RWPE1 (cell line): ENCODE results near the gene GPATCH4.
A peak's percentile ranks its signal among the peaks of the same experiment; 100 is the strongest.

Source experiments
- CTCF ChIA-PET: fragments of 350-600 bp; sonication (Branson Sonifier 250); formaldehyde crosslinking; extraction: SDS; loops from one replicate; lab custom pipeline; 2021; lab: Yijun Ruan, JAX
- POLR2A ChIA-PET: fragments of 400-600 bp; formaldehyde crosslinking; extraction: SDS; loops from one replicate; lab custom pipeline; 2020; ENCODE audit warnings: antibody characterized with exemption; ENCODE audit not compliant: low non-redundant PET; lab: Yijun Ruan, JAX
- DNase-seq: peaks from one replicate; pipeline ENCODE4 v3.0.0; 2012; ENCODE audit warnings: low spot score
- H3K27ac ChIP-seq: fragments of 450-650 bp; 2 replicates; pipeline ENCODE4 v1.5.1; 2017
- CTCF ChIP-seq: fragments of 450-650 bp; conservative IDR thresholded peaks from 2 replicates; pipeline ENCODE4 v1.5.1; 2017; ENCODE audit warnings: low read depth, mild to moderate bottlenecking

The GPATCH4 gene

DNA sequence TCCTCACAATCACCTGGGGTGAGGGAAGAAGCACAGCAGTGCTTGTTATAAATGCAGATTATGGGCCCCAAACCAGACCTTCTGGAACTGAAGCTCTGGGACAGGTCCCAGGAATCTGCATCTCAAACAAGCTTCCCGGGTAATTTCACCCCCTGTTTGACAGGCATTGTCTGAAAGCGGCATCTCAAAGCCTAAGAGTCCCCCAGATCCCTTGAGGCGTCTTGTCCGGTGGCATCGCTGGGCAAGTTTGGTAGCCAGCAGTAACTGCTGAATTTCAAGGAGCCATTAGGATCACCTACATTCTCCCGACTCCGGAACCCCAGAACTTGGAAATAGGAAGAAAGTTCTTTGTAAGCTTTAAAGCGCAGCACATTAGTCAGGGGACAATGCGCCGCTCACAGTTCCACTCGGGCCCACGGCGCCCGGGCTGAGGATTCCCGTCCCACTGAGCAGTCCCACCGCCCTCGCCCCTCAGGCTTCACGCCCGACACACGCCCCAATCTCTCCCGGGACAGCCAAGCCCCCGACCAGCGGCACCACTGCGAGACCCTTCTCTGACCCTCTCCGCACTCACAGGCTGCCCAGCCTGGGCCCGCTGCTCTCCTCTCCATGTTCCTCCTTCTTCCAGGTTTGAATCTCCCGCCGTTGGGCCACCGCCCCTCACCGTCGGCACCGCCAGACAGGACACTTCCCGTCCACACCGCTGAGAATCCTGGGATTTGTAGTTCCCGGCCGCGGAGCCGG lies 29.2 kb downstream of the GPATCH4 start, which contains the start of gene IQGAP3:
TSS of gene IQGAP3 (minus strand) at position 647 of the 744 bp plus-strand sequence. CDS start at position 611, 36 bp downstream.
- peak; percentile 94 for DNase-seq
- no peak for TF ChIP-seq CTCF
- peak within 1 kb of the TSS; percentile 72 for H3K27ac ChIP-seq
- ChIA-PET CTCF (interaction anchor here (0.8 to 1.0 kb wide), 2 partner anchors 36 to 71 kb away, joined by 3 to 5 read pairs; no protein-coding TSS in a partner anchor), POLR2A (no interaction called here)

- DNase-seq: peak; percentile 61
- peak overlapping the region; percentile 72; the same call in 1 of the 2 replicates for H3K27ac ChIP-seq
- ChIA-PET POLR2A (interaction anchor here (0.6 kb wide), 1 partner anchor 220 kb away, joined by 4 read pairs; no protein-coding TSS in a partner anchor), CTCF (interaction anchor here (0.8 kb wide), 2 partner anchors 8 to 37 kb away, joined by 3 read pairs; partner anchors contain the start of gene TTC24)
- no peak for TF ChIP-seq CTCF
Measured at GRCh38 chr1:156571261-156571852, 29.9 kb downstream of the GPATCH4 start.

- no peak for TF ChIP-seq CTCF
- no peak for DNase-seq
- ChIA-PET POLR2A (no interaction called here), CTCF (no interaction called here)
- no peak overlapping the region for H3K27ac ChIP-seq
Measured at GRCh38 chr1:156566436-156566835, 34.8 kb downstream of the GPATCH4 start.

GRCh38 chr1:156565519-156565918 lies 35.8 kb downstream of the GPATCH4 start:
- no peak for DNase-seq
- POLR2A ChIA-PET: no interaction called here
- H3K27ac ChIP-seq: no peak overlapping the region
- TF ChIP-seq CTCF: no peak
- CTCF ChIA-PET: no interaction called here

- POLR2A ChIA-PET: no interaction called here
- no peak overlapping the region for H3K27ac ChIP-seq
- DNase-seq: no peak
- no peak for TF ChIP-seq CTCF
- CTCF ChIA-PET: no interaction called here
Measured at GRCh38 chr1:156560585-156561163, 40.6 kb downstream of the GPATCH4 start.

- H3K27ac ChIP-seq: no peak overlapping the region
- DNase-seq: no peak
- no peak for TF ChIP-seq CTCF
- ChIA-PET POLR2A (no interaction called here), CTCF (interaction anchor here (0.6 kb wide), 1 partner anchor 98 kb away, joined by 3 read pairs; no protein-coding TSS in a partner anchor)
Measured at GRCh38 chr1:156559797-156560385, 41.4 kb downstream of the GPATCH4 start.
